GM21515 (cell line): ENCODE measurements around the gene CBY2.
"Not testable (repeated sequence)": the region's sequence is repeated elsewhere in the genome, so short reads cannot be mapped to it uniquely, and the experiment has no call there.

ENCODE experiments used
- ATAC-seq: cut with Tn5 transposase; IDR thresholded peaks from one replicate; pipeline ENCODE4 v1.9.1; 2021; ENCODE audit not compliant: unreplicated experiment

Gene CBY2

DNA sequence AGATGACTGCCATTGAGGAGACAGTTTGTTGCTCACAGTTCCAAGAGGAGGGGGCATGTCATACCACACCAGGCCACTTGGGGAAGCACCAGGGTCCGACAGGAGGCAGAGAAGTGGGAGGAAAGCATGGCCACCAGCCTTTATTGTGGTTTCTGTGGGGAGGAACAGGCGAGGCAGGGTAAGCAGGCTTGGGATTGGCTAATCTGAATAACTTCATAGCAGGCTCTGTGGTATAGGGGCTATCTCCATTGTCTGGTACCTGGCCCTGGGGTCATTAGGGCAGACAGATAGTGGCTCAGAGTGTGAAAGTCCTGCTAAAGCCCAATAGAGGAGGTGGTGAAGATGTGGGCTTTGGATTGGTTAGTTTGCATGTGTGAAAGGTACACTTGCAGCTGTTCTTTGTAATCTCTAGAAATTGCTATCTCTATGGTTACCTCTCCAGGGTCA, 35.5 kb downstream of the CBY2 start:
- no peak for ATAC-seq

DNA sequence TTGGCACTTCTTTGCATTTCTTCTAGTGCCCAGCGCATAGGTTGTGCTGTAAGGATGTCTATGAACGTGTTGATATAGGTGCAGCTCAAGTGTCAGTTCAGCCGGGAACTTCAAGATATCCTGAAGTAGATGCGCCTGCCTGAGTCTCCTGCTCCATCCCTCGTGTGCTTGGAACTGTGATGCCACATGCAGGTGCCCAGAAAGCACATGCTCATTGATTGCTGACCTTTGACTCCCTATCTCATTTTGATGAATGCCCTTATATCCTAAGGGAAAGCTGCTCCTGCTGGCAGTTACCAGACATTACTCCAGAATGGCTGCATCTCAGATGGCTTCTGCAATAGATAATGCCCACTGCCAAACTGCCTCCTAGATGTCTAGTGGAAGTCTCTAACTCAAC, 40.9 kb downstream of the CBY2 start:
- ATAC-seq, result no peak

DNA sequence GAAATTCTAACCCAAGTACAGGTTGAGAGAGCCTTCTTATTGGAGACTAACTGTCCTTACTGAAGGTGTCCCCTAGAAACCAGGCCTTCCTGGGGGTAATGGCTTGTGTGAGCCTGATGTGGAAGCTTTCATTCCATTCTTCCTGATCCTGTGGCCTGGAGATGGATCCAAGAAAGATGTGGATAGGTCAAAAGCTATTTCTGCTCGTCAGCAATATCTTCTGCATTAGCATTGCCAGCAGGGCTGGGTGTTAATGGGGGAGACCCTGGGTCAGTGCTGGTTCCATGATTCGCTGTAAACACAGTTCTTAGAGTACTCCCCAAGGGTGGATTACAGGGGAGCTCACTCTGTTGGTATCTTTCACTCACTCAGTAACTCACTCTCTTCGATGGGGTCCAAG, 42.9 kb downstream of the CBY2 start:
- no peak for ATAC-seq

DNA sequence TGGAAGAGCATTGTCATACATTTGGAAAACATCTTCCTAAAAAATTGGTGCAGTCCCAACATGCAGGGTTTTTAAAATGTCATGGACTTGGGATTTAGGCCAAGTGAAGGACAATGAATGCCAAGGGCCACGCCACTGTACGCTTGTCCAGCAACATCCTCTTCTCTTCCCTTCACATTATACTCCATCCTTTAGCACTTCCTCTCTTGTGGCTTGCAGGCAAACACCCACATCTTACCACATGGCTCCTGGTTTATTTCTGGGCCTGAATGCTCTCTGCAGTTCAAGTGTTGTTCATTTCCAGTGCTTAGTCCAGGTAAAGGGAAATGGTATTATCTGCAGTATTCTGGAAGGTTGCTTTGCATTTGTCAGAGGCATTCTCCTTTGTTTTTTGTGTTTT, 45.0 kb downstream of the CBY2 start:
- ATAC-seq, result no peak

DNA sequence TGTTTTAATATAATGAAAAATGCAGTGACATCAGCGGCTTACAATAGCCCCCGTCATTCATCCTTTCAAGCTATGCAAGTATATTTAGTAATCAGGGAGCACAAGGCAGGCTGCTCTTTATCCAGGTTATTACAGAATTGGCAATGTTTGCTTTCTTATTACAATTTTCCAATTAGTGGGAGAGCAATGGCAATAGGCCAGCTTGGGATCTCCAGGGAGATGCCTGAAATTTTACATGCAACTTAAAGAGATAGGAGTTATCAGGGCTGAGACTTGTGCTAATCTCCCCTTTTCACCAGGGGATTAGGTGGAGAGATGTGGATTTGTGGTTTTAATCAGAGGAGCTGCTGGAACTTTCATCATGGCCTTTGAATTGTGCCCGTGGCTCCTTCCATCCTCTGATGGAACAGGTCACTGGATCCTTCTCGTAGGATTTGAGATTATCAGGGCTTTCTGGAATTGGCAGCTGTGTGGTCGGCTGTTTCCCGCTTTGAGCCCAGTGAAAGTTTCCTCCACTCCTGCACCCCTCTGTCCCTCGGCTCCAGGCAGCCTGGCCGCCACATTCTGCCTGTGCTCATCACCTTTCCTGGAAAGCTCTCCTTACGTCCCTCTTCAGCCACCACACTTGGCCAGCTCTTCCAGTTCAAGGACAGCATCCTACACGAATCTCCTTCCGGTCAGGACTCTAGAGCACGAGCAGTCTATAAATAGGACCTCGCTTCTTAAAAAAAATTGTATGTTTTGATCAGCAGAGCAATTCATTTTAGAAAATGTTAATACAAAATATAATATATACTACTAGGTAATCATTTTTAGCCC, 47.0 kb downstream of the CBY2 start:
- no peak for ATAC-seq

GRCh38 chr13:45750566-45750965, 48.4 kb downstream of the CBY2 start:
- no peak for ATAC-seq

DNA sequence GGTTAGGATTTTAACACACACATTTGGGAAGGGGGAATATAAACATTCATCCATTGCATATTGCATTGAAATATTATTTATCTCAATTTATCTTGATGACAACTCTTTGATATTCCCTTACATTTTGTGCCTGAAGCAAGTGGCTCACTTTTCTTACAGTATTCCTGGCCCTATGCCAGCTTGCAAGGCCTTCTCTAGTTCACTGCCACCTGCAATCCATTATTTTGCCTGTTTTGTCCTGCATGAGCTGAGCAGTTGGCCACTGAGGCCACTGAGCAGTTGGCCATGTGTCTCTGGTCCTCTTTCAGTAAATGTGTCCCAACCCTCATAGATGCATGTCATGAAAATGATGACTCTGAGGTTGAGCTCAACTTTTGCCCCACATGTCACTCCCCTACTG, 49.8 kb downstream of the CBY2 start:
- ATAC-seq, result no peak

GRCh38 chr13:45752510-45752909, 50.4 kb downstream of the CBY2 start:
- ATAC-seq, result no peak

DNA sequence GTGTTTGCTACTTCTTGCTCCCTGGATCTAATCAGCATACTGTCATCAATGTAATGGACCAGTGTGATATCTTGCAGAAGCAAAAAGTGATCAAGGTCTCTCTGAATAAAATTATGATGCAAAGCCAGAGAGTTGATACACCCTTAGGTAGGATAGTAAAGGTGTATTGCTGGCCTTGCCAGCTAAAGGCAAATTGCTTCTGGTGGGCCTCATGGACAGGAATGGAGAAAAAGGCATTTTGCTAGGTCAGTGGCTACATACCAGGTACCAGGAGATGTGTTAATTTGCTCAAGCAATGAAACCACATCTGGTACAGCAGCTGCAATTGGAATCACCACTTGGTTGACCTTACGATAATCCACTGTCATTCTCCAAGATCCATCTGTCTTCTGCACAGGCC, 54.4 kb downstream of the CBY2 start:
- ATAC-seq, result not testable (repeated sequence)

GRCh38 chr13:45757589-45757988, 55.5 kb downstream of the CBY2 start:
- not testable (repeated sequence) for ATAC-seq

DNA sequence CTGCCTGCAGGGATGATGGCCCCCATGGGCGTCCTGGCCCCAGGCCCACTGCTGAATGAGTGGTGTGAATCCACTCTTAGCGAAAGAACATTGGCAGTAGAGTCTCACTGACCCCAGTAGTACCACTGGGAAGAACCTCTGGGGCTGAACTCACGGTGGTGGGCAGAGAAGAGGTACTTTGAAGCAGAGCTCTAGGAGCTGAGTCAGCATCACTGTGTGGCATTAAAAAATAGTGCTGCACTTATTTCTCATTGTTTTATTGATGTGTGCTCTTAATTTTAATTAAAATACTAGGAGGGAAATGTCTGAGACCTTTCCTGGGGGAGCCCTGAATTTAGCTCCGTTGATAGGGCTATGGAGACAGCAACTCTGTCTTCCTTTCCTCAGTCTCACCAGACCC, 61.3 kb downstream of the CBY2 start:
- no peak for ATAC-seq
